ENCODE measurements around the gene PCDHGB3. TPM values are rescaled to one million over a fixed set of nuclear protein-coding genes. Genes with fewer than 3 reads are reported as not detected.

The PCDHGB3 gene
- total RNA-seq, 3 donors from 2014 or later, result 5.3 to 10.2 (median 8.6) TPM

DNA sequence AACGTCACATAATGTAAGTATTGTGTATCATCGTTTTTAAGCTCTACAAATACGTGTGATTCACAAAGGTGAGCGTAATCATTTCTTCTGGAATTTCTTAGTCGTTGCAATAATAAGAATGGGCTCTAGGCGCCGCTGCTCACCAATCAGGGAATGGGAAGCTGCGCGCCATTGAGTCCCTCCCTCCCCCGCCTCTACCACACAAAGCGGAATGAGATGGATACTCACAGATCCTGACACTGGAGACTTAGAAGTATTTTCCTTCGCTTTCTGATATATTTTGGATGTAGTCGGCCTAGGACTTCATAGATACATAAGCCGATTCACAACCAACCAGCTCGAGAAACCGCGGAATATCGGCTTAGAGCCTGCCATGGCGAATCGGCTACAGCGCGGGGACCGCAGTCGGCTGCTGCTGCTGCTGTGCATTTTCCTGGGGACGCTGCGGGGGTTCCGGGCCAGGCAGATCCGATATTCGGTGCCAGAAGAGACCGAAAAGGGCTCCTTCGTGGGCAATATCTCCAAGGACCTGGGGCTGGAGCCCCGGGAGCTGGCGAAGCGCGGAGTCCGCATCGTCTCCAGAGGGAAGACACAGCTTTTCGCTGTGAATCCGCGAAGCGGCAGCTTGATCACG is 50.9 kb downstream of the PCDHGB3 start, which contains the start of gene PCDHGA11:
Gene PCDHGA11, plus strand, starts transcription at position 197 of the 634 bp plus-strand sequence. Its CDS starts 177 bp downstream, at position 374.
- TF ChIP-seq, protein P1, sequence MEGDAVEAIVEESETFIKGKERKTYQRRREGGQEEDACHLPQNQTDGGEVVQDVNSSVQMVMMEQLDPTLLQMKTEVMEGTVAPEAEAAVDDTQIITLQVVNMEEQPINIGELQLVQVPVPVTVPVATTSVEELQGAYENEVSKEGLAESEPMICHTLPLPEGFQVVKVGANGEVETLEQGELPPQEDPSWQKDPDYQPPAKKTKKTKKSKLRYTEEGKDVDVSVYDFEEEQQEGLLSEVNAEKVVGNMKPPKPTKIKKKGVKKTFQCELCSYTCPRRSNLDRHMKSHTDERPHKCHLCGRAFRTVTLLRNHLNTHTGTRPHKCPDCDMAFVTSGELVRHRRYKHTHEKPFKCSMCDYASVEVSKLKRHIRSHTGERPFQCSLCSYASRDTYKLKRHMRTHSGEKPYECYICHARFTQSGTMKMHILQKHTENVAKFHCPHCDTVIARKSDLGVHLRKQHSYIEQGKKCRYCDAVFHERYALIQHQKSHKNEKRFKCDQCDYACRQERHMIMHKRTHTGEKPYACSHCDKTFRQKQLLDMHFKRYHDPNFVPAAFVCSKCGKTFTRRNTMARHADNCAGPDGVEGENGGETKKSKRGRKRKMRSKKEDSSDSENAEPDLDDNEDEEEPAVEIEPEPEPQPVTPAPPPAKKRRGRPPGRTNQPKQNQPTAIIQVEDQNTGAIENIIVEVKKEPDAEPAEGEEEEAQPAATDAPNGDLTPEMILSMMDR (IDR thresholded peaks at IDR 0.05), result no peak
- TF ChIP-seq POLR2A (IDR thresholded peaks at IDR 0.05) (no peak), POLR2AphosphoS5 (IDR thresholded peaks at IDR 0.05) (no peak)
- intact Hi-C loops (cut with DNase I; ENCODE audit: low total_unique reads), result loop anchor here (10.0 kb wide), 1 partner anchor 134 kb away; no protein-coding TSS in a partner anchor
- H3K36me3 ChIP-seq, result no peaks in the 10 kb centered on the region
- H3K9me3 ChIP-seq, result peaks cover 80 to 100% of the 10 kb centered on the region in 2 donors
- no peaks in the 10 kb centered on the region for H3K27me3 ChIP-seq
- H3K4me3 ChIP-seq, result peak within 1 kb of the TSS; percentile 0 to 54 (median 22)
- no peaks in the 10 kb centered on the region for H3K4me1 ChIP-seq
- no peak within 1 kb of the TSS for H3K27ac ChIP-seq
- no peak for DNase-seq (ENCODE audit: low spot score in 2 of 2)

DNA sequence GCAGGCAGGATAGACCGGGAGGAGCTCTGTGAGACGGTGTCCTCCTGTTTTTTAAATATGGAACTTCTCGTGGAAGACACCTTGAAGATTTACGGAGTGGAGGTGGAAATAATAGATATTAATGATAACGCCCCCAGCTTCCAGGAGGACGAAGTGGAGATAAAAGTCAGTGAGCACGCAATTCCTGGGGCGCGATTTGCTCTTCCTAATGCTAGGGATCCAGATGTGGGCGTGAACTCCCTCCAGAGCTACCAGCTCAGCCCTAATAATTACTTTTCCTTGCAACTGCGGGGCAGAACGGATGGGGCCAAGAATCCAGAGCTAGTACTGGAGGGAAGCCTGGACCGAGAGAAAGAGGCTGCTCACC is 51.4 kb downstream of the PCDHGB3 start:
- TF ChIP-seq POLR2AphosphoS5 (IDR thresholded peaks at IDR 0.05), result no peak
- TF ChIP-seq, protein P1 (IDR thresholded peaks at IDR 0.05), result no peak
- no peak for TF ChIP-seq POLR2A (IDR thresholded peaks at IDR 0.05)
- peaks cover 85 to 100% of the 10 kb centered on the region in 2 donors for H3K9me3 ChIP-seq
- no peaks in the 10 kb centered on the region for H3K36me3 ChIP-seq
- DNase-seq (ENCODE audit: low spot score in 2 of 2), result no peak
- intact Hi-C loops (cut with DNase I; ENCODE audit: low total_unique reads), result loop anchor here (10.0 kb wide), 1 partner anchor 133 kb away; no protein-coding TSS in a partner anchor
- peak overlapping the region in 2 of 3 donors; percentile 22 to 54 for H3K4me3 ChIP-seq
- H3K27me3 ChIP-seq, result no peaks in the 10 kb centered on the region
- H3K27ac ChIP-seq, result no peak overlapping the region
- no peaks in the 10 kb centered on the region for H3K4me1 ChIP-seq

Other genes starting within 250 kb of the PCDHGB3 start
- gene PCDHB4, start 248.4 kb upstream of the PCDHGB3 start, total RNA-seq, result 1 to 10 TPM; 7.5 to 9.2 (median 7.7) TPM
- gene PCDHB5, start 235.0 kb upstream of the PCDHGB3 start, total RNA-seq, result 1 to 10 TPM; 3.4 to 9.8 (median 6.4) TPM
- 1 to 10 TPM; 1.4 to 3.6 (median 2.2) TPM for gene PCDHB6, start 220.2 kb upstream of the PCDHGB3 start, total RNA-seq
- 1 to 10 TPM; 2.3 to 4.6 (median 3.4) TPM for gene PCDHB7, start 197.6 kb upstream of the PCDHGB3 start, total RNA-seq
- gene PCDHB8, start 192.5 kb upstream of the PCDHGB3 start, total RNA-seq, result 1 to 10 TPM in 1 of 3 donors, under 1 TPM in 2; 0.73 to 4.6 (median 0.80) TPM
- gene PCDHB16, start 187.9 kb upstream of the PCDHGB3 start, total RNA-seq, result 10 to 100 TPM in 1 of 3 donors, 1 to 10 TPM in 2; 4.3 to 11.8 (median 6.3) TPM
- 1 to 10 TPM; 2.2 to 4.6 (median 4.1) TPM for gene PCDHB9, start 183.1 kb upstream of the PCDHGB3 start, total RNA-seq
- gene PCDHB10, start 177.9 kb upstream of the PCDHGB3 start, total RNA-seq, result 1 to 10 TPM; 3.8 to 4.8 (median 4.6) TPM
- gene PCDHB11, start 170.6 kb upstream of the PCDHGB3 start, total RNA-seq, result 1 to 10 TPM; 2.3 to 4.6 (median 2.7) TPM
- gene PCDHB12, start 161.5 kb upstream of the PCDHGB3 start, total RNA-seq, result 1 to 10 TPM; 3.7 to 5.2 (median 5.0) TPM
- 1 to 10 TPM; 3.7 to 5.9 (median 4.8) TPM for gene PCDHB13, start 156.3 kb upstream of the PCDHGB3 start, total RNA-seq
- gene PCDHB14, start 146.9 kb upstream of the PCDHGB3 start, total RNA-seq, result 1 to 10 TPM; 4.2 to 5.9 (median 5.9) TPM
- 1 to 10 TPM; 1.6 to 4.2 (median 3.3) TPM for gene PCDHB15, start 124.8 kb upstream of the PCDHGB3 start, total RNA-seq
- gene SLC25A2, start 66.2 kb upstream of the PCDHGB3 start, total RNA-seq, result 1 to 10 TPM in 1 of 3 donors, under 1 TPM in 2; 0.64 to 2.0 (median 0.98) TPM
- 10 to 100 TPM; 59.2 to 96.2 (median 68.2) TPM for gene TAF7, start 49.5 kb upstream of the PCDHGB3 start, total RNA-seq
- gene PCDHGA1, start 39.7 kb upstream of the PCDHGB3 start, total RNA-seq, result 1 to 10 TPM in 2 of 3 donors, under 1 TPM in 1; 0.80 to 1.3 (median 1.2) TPM
- gene PCDHGA2, start 31.5 kb upstream of the PCDHGB3 start, total RNA-seq, result 1 to 10 TPM; 4.6 to 8.6 (median 6.2) TPM
- 1 to 10 TPM; 4.3 to 5.9 (median 5.0) TPM for gene PCDHGA3, start 26.4 kb upstream of the PCDHGB3 start, total RNA-seq
- gene PCDHGB1, start 20.1 kb upstream of the PCDHGB3 start, total RNA-seq, result 1 to 10 TPM; 2.7 to 5.9 (median 5.1) TPM
- 10 to 100 TPM in 1 of 3 donors, 1 to 10 TPM in 2; 5.3 to 12.1 (median 6.4) TPM for gene PCDHGA4, start 15.2 kb upstream of the PCDHGB3 start, total RNA-seq
- 10 to 100 TPM in 1 of 3 donors, 1 to 10 TPM in 2; 6.2 to 10.5 (median 7.8) TPM for gene PCDHGB2, start 10.2 kb upstream of the PCDHGB3 start, total RNA-seq
- gene PCDHGA5, start 6.1 kb upstream of the PCDHGB3 start, total RNA-seq, result 1 to 10 TPM; 5.4 to 9.4 (median 8.8) TPM
- gene PCDHGA6, start 3.6 kb downstream of the PCDHGB3 start, total RNA-seq, result 1 to 10 TPM; 4.0 to 8.5 (median 8.3) TPM
- gene PCDHGA7, start 12.5 kb downstream of the PCDHGB3 start, total RNA-seq, result 10 to 100 TPM in 1 of 3 donors, 1 to 10 TPM in 2; 3.7 to 10.8 (median 10.0) TPM
- gene PCDHGB4, start 17.5 kb downstream of the PCDHGB3 start, total RNA-seq, result 10 to 100 TPM in 1 of 3 donors, 1 to 10 TPM in 2; 5.3 to 10.5 (median 8.9) TPM
- 1 to 10 TPM; 2.6 to 7.2 (median 6.0) TPM for gene PCDHGA8, start 22.4 kb downstream of the PCDHGB3 start, total RNA-seq
- gene PCDHGB5, start 27.7 kb downstream of the PCDHGB3 start, total RNA-seq, result 10 to 100 TPM in 2 of 3 donors, 1 to 10 TPM in 1; 7.5 to 20.6 (median 19.8) TPM
- gene PCDHGA9, start 32.5 kb downstream of the PCDHGB3 start, total RNA-seq, result 10 to 100 TPM in 2 of 3 donors, 1 to 10 TPM in 1; 7.8 to 16.7 (median 13.8) TPM
- 10 to 100 TPM in 2 of 3 donors, 1 to 10 TPM in 1; 8.8 to 12.8 (median 10.8) TPM for gene PCDHGB6, start 37.8 kb downstream of the PCDHGB3 start, total RNA-seq
- 10 to 100 TPM in 2 of 3 donors, 1 to 10 TPM in 1; 7.2 to 10.7 (median 10.5) TPM for gene PCDHGA10, start 42.7 kb downstream of the PCDHGB3 start, total RNA-seq
- 10 to 100 TPM; 15.4 to 21.3 (median 16.0) TPM for gene PCDHGB7, start 47.4 kb downstream of the PCDHGB3 start, total RNA-seq
- 1 to 10 TPM; 5.0 to 9.8 (median 9.7) TPM for gene PCDHGA11, start 50.8 kb downstream of the PCDHGB3 start, total RNA-seq
- gene PCDHGA12, start 60.3 kb downstream of the PCDHGB3 start, total RNA-seq, result 10 to 100 TPM in 2 of 3 donors, 1 to 10 TPM in 1; 9.8 to 12.0 (median 11.1) TPM
- gene PCDHGC3, start 105.7 kb downstream of the PCDHGB3 start, total RNA-seq, result 10 to 100 TPM; 29.6 to 41.6 (median 35.1) TPM
- gene PCDHGC4, start 114.8 kb downstream of the PCDHGB3 start, total RNA-seq, result 1 to 10 TPM; 2.6 to 6.2 (median 6.0) TPM
- gene PCDHGC5, start 118.8 kb downstream of the PCDHGB3 start, total RNA-seq, result 1 to 10 TPM; 2.1 to 3.5 (median 3.3) TPM
- 10 to 100 TPM; 58.8 to 64.8 (median 63.6) TPM for gene DIAPH1, start 248.8 kb downstream of the PCDHGB3 start, total RNA-seq